SKM-1 (cell line): ENCODE data around the gene TXLNG.
A peak's percentile ranks its signal among the peaks of the same experiment; 100 is the strongest.

ENCODE experiments used
- DNase-seq: peaks from one replicate; lab custom pipeline; 2025; ENCODE audit not compliant: unreplicated experiment; lab: John Stamatoyannopoulos, UW

Gene TXLNG

GRCh38 chrX:16870862-16871815, 84.9 kb downstream of the TXLNG start:
- DNase-seq: peak; percentile 1

GRCh38 chrX:16873106-16873505, 86.8 kb downstream of the TXLNG start:
- no peak for DNase-seq

DNA sequence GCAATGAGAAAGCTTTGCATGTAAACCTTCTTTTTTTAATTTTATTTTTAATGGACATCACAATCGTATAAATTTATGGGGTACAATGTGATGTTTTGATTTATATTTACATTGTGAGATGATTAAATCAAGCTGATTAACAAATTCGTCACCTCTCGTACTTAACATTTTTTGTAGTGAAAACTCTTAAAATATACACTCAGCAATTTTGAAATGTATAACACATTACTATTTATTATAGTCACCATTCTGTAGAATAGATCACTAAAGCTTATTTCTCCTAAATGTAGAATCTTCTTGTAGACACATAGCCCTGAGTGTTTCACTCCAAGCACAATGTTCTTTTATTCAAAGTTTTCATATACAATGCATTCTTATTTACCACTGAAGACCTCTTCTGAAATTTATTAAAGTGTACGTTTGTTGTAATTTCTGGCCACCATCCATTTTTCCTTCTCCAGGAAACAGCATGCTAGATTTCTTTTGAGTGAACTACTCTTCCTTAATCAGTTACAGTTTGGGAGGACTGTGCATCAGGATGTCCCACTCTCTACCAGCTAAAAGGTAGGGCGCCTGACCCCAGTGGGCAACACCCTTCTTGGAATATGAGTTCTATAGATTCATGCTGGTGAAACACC, 88.3 kb downstream of the TXLNG start:
- DNase-seq: no peak

- no peak for DNase-seq
These were observed 90.4 kb downstream of the TXLNG start for GRCh38 chrX:16876696-16877095.

DNA sequence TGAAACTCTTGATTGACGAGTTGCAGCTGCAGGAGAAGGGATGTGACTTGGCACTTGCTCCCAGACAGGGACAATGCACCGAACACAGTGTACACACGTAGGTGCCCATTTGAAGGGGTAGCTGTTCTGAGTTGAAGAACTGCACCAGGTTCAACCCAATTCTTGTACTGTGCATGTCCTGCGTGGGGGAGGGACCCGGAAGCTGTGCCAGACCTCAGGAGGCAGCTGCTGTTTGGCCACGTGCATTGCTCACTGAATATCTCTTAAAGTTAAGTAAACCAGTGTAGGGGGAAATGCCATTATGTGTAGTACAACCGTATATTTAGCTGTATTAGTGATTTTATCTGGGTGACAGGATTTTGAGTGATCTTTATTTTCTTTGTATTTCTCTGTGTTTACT, 95.9 kb downstream of the TXLNG start:
- no peak for DNase-seq

GRCh38 chrX:16882702-16883486, 96.6 kb downstream of the TXLNG start:
- DNase-seq: peak; percentile 28

GRCh38 chrX:16883487-16883804, 97.2 kb downstream of the TXLNG start:
- no peak for DNase-seq

- DNase-seq: no peak
These were observed 99.4 kb downstream of the TXLNG start for GRCh38 chrX:16885628-16886027.

GRCh38 chrX:16892504-16893362, 106.5 kb downstream of the TXLNG start:
- DNase-seq: peak; percentile 68
